CD4-positive, CD25-positive, alpha-beta regulatory T cell (primary cell): Measurements from ENCODE around the gene SIK3. TPM values are rescaled to one million over a fixed set of nuclear protein-coding genes. Genes with fewer than 3 reads are reported as not detected.

ENCODE experiments used
- ATAC-seq, 2 donors: fragments of 150-1000 bp; cut with Tn5 transposase; one replicate each; pipeline ENCODE4 v1.10.0; 2021; ENCODE audit warnings: low read depth in 2 of 2, moderate number of reproducible peaks in 2 of 2, moderate library complexity in 1 of 2
- DNase-seq, 3 donors: peaks; one replicate each; pipeline versions ENCODE4 v3.0.0 to v3.0.0-alpha.2; 2012 to 2022; ENCODE audit warnings: mixed read lengths in 1 of 3
- H3K27ac ChIP-seq: one replicate; pipeline ENCODE4 v1.7.0; 2013; ENCODE audit warnings: mild to moderate bottlenecking, low read length; ENCODE audit not compliant: insufficient read depth, poor library complexity, severe bottlenecking
- H3K27me3 ChIP-seq: one replicate; pipeline ENCODE4 v1.7.0; 2013; ENCODE audit warnings: low read length; ENCODE audit not compliant: control insufficient read depth, insufficient read depth
- H3K36me3 ChIP-seq: one replicate; pipeline ENCODE4 v1.7.0; 2013; ENCODE audit warnings: mild to moderate bottlenecking, low read length, moderate library complexity; ENCODE audit not compliant: control insufficient read depth, insufficient read depth
- H3K4me1 ChIP-seq: 2 replicates; pipeline ENCODE4 v1.7.0; 2013; ENCODE audit warnings: mild to moderate bottlenecking, low read length; ENCODE audit not compliant: insufficient read depth, control insufficient read depth, poor library complexity, severe bottlenecking
- H3K4me3 ChIP-seq: one replicate; pipeline ENCODE4 v1.7.0; 2013; ENCODE audit warnings: low read depth, mild to moderate bottlenecking, low read length, moderate library complexity
- H3K9me3 ChIP-seq, 2 experiments: 1 replicate in 1 of 2; 2 replicates in 1 of 2; pipeline ENCODE4 v1.7.0; 2013; ENCODE audit warnings: low read length in 2 of 2, mild to moderate bottlenecking in 1 of 2, moderate library complexity in 1 of 2; ENCODE audit not compliant: control insufficient read depth in 2 of 2
- H3K27ac Mint-ChIP-seq, 3 donors: one replicate each; pipeline ENCODE4 v1.8.0; 2020 to 2022; ENCODE audit warnings: mild to moderate bottlenecking in 3 of 3, mixed read lengths in 3 of 3, moderate library complexity in 2 of 3
- H3K27me3 Mint-ChIP-seq: one replicate; pipeline ENCODE4 v1.8.0; 2022; ENCODE audit warnings: mild to moderate bottlenecking, mixed read lengths
- H3K36me3 Mint-ChIP-seq: one replicate; pipeline ENCODE4 v1.8.0; 2020; ENCODE audit warnings: mixed read lengths
- H3K4me1 Mint-ChIP-seq, 4 donors: one replicate each; pipeline ENCODE4 v1.8.0; 2020 to 2022; ENCODE audit warnings: mixed read lengths in 4 of 4, mild to moderate bottlenecking in 1 of 4
- H3K4me3 Mint-ChIP-seq, 4 donors: one replicate each; pipeline ENCODE4 v1.8.0; 2020 to 2022; ENCODE audit warnings: mild to moderate bottlenecking in 4 of 4, mixed read lengths in 4 of 4, moderate library complexity in 3 of 4
- H3K9me3 Mint-ChIP-seq, 7 donors: one replicate each; pipeline ENCODE4 v1.8.0; 2020 to 2022; ENCODE audit warnings: mixed read lengths in 7 of 7, mild to moderate bottlenecking in 3 of 7, moderate library complexity in 2 of 7
- polyA plus RNA-seq, 4 donors: library from polyadenylated mRNA; unstranded; fragments of 300-500 nt; fragmentation: Illumina TruSeq; gene quantifications; one replicate each; pipeline ENCODE4 v1.2.3, GENCODE V29; 2021
- total RNA-seq: library from RNA; stranded (reverse); gene quantifications from one replicate; pipeline ENCODE4 v1.2.3, GENCODE V29; 2022

The SIK3 gene
- total and polyA plus RNA-seq, 5 donors from 2014 or later, result 7.0 to 55.2 (median 9.4) TPM

GRCh38 chr11:116918925-116919655 is 179.1 kb downstream of the SIK3 start:
- Histone ChIP-seq H3K36me3 (no peaks in the 10 kb centered on the region), H3K4me3 (no peak overlapping the region), H3K27me3 (no peaks in the 10 kb centered on the region), H3K27ac (no peak overlapping the region), H3K4me1 (no peaks in the 10 kb centered on the region), H3K9me3 (no peaks in the 10 kb centered on the region)
- DNase-seq (no peak), ATAC-seq (no peak)
- Mint-ChIP-seq H3K36me3 (peaks cover 11% of the 10 kb centered on the region), H3K4me3 (no peak overlapping the region), H3K9me3 (no peaks in the 10 kb centered on the region), H3K4me1 (peaks cover 0 to 10% (median 2%) of the 10 kb centered on the region in 4 donors), H3K27me3 (peaks cover 4% of the 10 kb centered on the region), H3K27ac (no peak overlapping the region)

DNA sequence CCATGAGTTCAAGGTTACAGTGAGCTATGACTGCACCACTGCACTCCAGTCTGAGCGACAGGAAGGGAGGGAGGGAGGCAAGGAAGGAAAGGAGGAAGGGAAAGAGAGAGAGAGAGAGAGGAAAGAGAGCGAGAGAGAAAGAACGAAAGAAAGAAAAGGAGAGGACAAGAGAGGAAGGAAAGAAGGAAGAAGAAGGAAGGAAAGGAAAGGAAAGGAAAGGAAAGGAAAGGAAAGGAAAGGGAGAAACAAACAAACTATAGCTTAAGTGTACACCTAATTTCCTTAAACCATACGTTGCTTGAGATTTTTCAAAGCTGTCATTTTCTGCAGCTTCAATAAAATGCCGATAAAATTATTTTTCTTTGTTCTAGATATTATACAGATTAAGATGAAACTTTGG is 180.6 kb downstream of the SIK3 start:
- no peaks in the 10 kb centered on the region for H3K9me3 Mint-ChIP-seq
- peaks cover 0 to 2% (median 0%) of the 10 kb centered on the region in 4 donors for H3K4me1 Mint-ChIP-seq
- Histone ChIP-seq H3K27me3 (no peaks in the 10 kb centered on the region), H3K9me3 (no peaks in the 10 kb centered on the region), H3K27ac (no peak overlapping the region), H3K4me1 (no peaks in the 10 kb centered on the region), H3K36me3 (no peaks in the 10 kb centered on the region), H3K4me3 (no peak overlapping the region)
- peaks cover 6% of the 10 kb centered on the region for H3K36me3 Mint-ChIP-seq
- no peak overlapping the region for H3K4me3 Mint-ChIP-seq
- H3K27me3 Mint-ChIP-seq, result no peaks in the 10 kb centered on the region
- DNase-seq (no peak), ATAC-seq (no peak)
- H3K27ac Mint-ChIP-seq, result no peak overlapping the region

DNA sequence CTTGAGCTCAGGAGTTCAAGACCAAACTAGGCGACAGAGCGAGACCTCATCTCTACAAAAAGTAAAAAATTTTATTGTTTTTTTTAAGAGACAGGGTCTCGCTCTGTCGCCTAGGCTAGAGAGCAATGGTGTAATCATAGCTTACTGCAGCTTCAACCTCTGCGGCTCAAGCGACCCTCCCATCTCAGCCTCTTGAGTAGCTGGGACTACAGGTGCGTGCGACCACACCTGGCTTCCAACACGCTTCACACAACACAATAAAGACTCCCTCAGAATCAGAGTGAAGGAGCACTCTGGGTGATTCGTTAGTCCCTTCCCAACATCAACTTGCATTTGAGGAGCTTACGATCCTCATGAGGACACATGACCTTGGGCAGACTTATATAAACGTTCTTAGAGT is 181.3 kb downstream of the SIK3 start:
- no peak overlapping the region for H3K27ac ChIP-seq
- H3K27me3 ChIP-seq, result no peaks in the 10 kb centered on the region
- ATAC-seq (no peak), DNase-seq (no peak)
- H3K9me3 Mint-ChIP-seq, result no peaks in the 10 kb centered on the region
- H3K27ac Mint-ChIP-seq, result no peak overlapping the region
- peaks cover 6% of the 10 kb centered on the region for H3K36me3 Mint-ChIP-seq
- no peaks in the 10 kb centered on the region for H3K9me3 ChIP-seq
- no peaks in the 10 kb centered on the region for H3K36me3 ChIP-seq
- no peaks in the 10 kb centered on the region for H3K4me1 ChIP-seq
- peaks cover 0 to 4% (median 1%) of the 10 kb centered on the region in 4 donors for H3K4me1 Mint-ChIP-seq
- no peaks in the 10 kb centered on the region for H3K27me3 Mint-ChIP-seq
- no peak overlapping the region for H3K4me3 Mint-ChIP-seq
- no peak overlapping the region for H3K4me3 ChIP-seq

- Histone ChIP-seq H3K9me3 (no peaks in the 10 kb centered on the region), H3K4me3 (no peak overlapping the region), H3K27me3 (no peaks in the 10 kb centered on the region), H3K4me1 (no peaks in the 10 kb centered on the region), H3K36me3 (no peaks in the 10 kb centered on the region), H3K27ac (no peak overlapping the region)
- Mint-ChIP-seq H3K4me3 (no peak overlapping the region), H3K27ac (no peak overlapping the region), H3K4me1 (peaks cover 0 to 6% (median 1%) of the 10 kb centered on the region in 4 donors), H3K27me3 (no peaks in the 10 kb centered on the region), H3K9me3 (no peaks in the 10 kb centered on the region), H3K36me3 (peaks cover 7% of the 10 kb centered on the region)
- ATAC-seq (no peak), DNase-seq (no peak)
Observed at GRCh38 chr11:116916052-116916451, 182.2 kb downstream of the SIK3 start.

DNA sequence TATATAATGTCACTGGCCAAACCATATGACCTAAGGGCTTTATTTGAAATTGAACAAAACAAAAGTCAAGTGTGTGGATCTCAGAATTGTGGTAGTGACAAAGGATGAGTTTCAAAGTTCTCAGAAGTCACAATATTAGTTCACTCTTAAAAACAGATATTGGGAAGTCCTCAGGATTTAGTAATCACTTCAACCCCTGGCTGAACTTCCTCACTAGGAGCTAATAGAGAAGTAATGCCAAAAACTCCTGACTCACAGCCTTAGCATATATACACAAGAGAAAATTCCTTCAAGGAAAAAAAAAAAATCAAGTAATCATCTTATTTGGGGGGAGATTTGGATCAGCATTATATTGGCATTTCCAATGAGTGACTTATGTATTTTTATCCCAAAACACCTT is 185.2 kb downstream of the SIK3 start:
- H3K27me3 ChIP-seq, result no peaks in the 10 kb centered on the region
- Mint-ChIP-seq H3K4me3 (no peak overlapping the region), H3K27ac (no peak overlapping the region), H3K36me3 (peaks cover 13% of the 10 kb centered on the region), H3K9me3 (no peaks in the 10 kb centered on the region), H3K27me3 (no peaks in the 10 kb centered on the region), H3K4me1 (peaks cover 0 to 16% (median 10%) of the 10 kb centered on the region in 4 donors)
- ATAC-seq, result no peak
- no peaks in the 10 kb centered on the region for H3K4me1 ChIP-seq
- no peak overlapping the region for H3K4me3 ChIP-seq
- no peak for DNase-seq
- no peak overlapping the region for H3K27ac ChIP-seq
- H3K9me3 ChIP-seq, result no peaks in the 10 kb centered on the region
- no peaks in the 10 kb centered on the region for H3K36me3 ChIP-seq

GRCh38 chr11:116911976-116912734 is 186.1 kb downstream of the SIK3 start:
- Histone ChIP-seq H3K27ac (no peak overlapping the region), H3K4me3 (no peak overlapping the region), H3K27me3 (no peaks in the 10 kb centered on the region), H3K4me1 (no peaks in the 10 kb centered on the region), H3K9me3 (no peaks in the 10 kb centered on the region), H3K36me3 (no peaks in the 10 kb centered on the region)
- H3K4me1 Mint-ChIP-seq, result peaks cover 0 to 16% (median 10%) of the 10 kb centered on the region in 4 donors
- H3K27me3 Mint-ChIP-seq, result no peaks in the 10 kb centered on the region
- no peak for ATAC-seq
- no peak overlapping the region for H3K27ac Mint-ChIP-seq
- no peak for DNase-seq
- H3K36me3 Mint-ChIP-seq, result peaks cover 13% of the 10 kb centered on the region
- H3K4me3 Mint-ChIP-seq, result no peak overlapping the region
- H3K9me3 Mint-ChIP-seq, result no peaks in the 10 kb centered on the region

DNA sequence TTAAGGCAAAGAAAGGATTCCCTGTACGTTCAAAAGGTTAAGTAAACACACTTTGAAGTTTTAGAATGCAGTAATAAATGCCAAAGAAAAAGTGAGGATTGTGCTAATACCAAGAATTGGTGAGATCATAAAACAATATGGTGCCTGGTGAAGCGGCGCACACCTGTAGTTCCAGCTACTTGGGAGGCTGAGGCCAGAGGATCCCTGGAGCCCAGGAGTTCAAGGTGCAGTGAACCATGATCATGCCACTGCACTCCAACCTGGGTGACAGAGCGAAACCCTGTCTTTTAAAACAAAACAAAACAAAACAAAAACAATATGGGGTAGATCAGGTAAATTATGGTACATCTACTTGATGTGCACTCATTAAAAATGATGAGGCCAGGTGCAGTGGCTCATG is 187.4 kb downstream of the SIK3 start:
- Histone ChIP-seq H3K27ac (no peak overlapping the region), H3K36me3 (peaks cover 3% of the 10 kb centered on the region), H3K4me3 (no peak overlapping the region), H3K27me3 (no peaks in the 10 kb centered on the region), H3K9me3 (no peaks in the 10 kb centered on the region), H3K4me1 (no peaks in the 10 kb centered on the region)
- Mint-ChIP-seq H3K9me3 (no peaks in the 10 kb centered on the region), H3K36me3 (peaks cover 18% of the 10 kb centered on the region), H3K4me1 (peaks cover 0 to 16% (median 9%) of the 10 kb centered on the region in 4 donors), H3K27ac (no peak overlapping the region), H3K27me3 (no peaks in the 10 kb centered on the region), H3K4me3 (no peak overlapping the region)
- DNase-seq, result no peak
- ATAC-seq, result no peak
